ENCODE results near the gene MKNK1. TPM values are rescaled to one million over a fixed set of nuclear protein-coding genes. Genes with fewer than 3 reads are reported as not detected.
A peak's percentile ranks its signal among the peaks of the same experiment; 100 is the strongest.

The MKNK1 gene
- total RNA-seq, 1 experiment from 2014 or later: 18.6 TPM

- ATAC-seq (peak; percentile 7), DNase-seq (ENCODE audit: low spot score) (no peak)
- no peak overlapping the region for H3K27ac Mint-ChIP-seq
- POLR2A ChIA-PET: interaction anchor here (1.0 kb wide), 1 partner anchor 43 kb away, joined by 4 read pairs; no protein-coding TSS in a partner anchor
- no peaks in the 10 kb centered on the region for H3K36me3 Mint-ChIP-seq
- peaks cover 93% of the 10 kb centered on the region for H3K27me3 Mint-ChIP-seq (ENCODE audit: low read depth)
- CTCF ChIA-PET: interaction anchor here (0.6 to 10.6 kb wide), 15 partner anchors 10 to 194 kb away, joined by 3 to 241 read pairs (median 10); partner anchors contain the start of genes DMBX1, KNCN and MKNK1
- peaks cover 41% of the 10 kb centered on the region for H3K4me1 Mint-ChIP-seq
- H3K9me3 Mint-ChIP-seq: no peaks in the 10 kb centered on the region
- TF ChIP-seq CTCF (IDR thresholded peaks at IDR 0.05) (no peak), CREB1 (CRISPR knock-in tag; IDR thresholded peaks at IDR 0.05) (no peak), ATF1 (CRISPR knock-in tag; IDR thresholded peaks at IDR 0.05) (no peak), SMAD4 (CRISPR knock-in tag; IDR thresholded peaks at IDR 0.05) (no peak), ZNF121 (CRISPR knock-in tag; IDR thresholded peaks at IDR 0.05) (no peak), FOXK1 (CRISPR knock-in tag; IDR thresholded peaks at IDR 0.05) (no peak)
- no peak overlapping the region for H3K4me3 Mint-ChIP-seq
Observed at GRCh38 chr1:46530791-46531409, 73.2 kb downstream of the MKNK1 start.

- DNase-seq (ENCODE audit: low spot score) (no peak), ATAC-seq (no peak)
- POLR2A ChIA-PET: no interaction called here
- Mint-ChIP-seq H3K27ac (no peak overlapping the region), H3K4me1 (peaks cover 47% of the 10 kb centered on the region), H3K9me3 (no peaks in the 10 kb centered on the region), H3K27me3 (ENCODE audit: low read depth) (peaks cover 94% of the 10 kb centered on the region), H3K36me3 (no peaks in the 10 kb centered on the region), H3K4me3 (no peak overlapping the region)
- TF ChIP-seq GTF2I (CRISPR knock-in tag; conservative IDR thresholded peaks at IDR 0.05) (no peak), PRDM15 (CRISPR knock-in tag; IDR thresholded peaks at IDR 0.05) (no peak), PREB (CRISPR knock-in tag; IDR thresholded peaks at IDR 0.05; ENCODE audit: borderline replicate concordance) (no peak), TEAD4 (CRISPR knock-in tag; IDR thresholded peaks at IDR 0.05) (no peak), TP53 (CRISPR knock-in tag; IDR thresholded peaks at IDR 0.05) (no peak), AFF4 (CRISPR knock-in tag; IDR thresholded peaks at IDR 0.05; ENCODE audit: borderline replicate concordance) (no peak), GRHL2 (CRISPR knock-in tag; IDR thresholded peaks at IDR 0.05; ENCODE audit: insufficient replicate concordance, severe bottlenecking) (no peak), ZNF121 (CRISPR knock-in tag; IDR thresholded peaks at IDR 0.05) (no peak), ATF3 (CRISPR knock-in tag; conservative IDR thresholded peaks at IDR 0.05) (no peak), ZMAT4 (CRISPR knock-in tag; IDR thresholded peaks at IDR 0.05) (no peak), AR (CRISPR knock-in tag; IDR thresholded peaks at IDR 0.05) (no peak), ZNF425 (CRISPR knock-in tag; conservative IDR thresholded peaks at IDR 0.05) (no peak)
- CTCF ChIA-PET: interaction anchor here (1.1 to 10.6 kb wide), 13 partner anchors 10 to 194 kb away, joined by 4 to 241 read pairs (median 20); partner anchors contain the start of genes DMBX1, KNCN and MKNK1
Observed at GRCh38 chr1:46530311-46530710, 73.8 kb downstream of the MKNK1 start.
